HG02870 (cell line): Measurements from ENCODE around the gene PELI3.
"Not testable (repeated sequence)": the region's sequence is repeated elsewhere in the genome, so short reads cannot be mapped to it uniquely, and the experiment has no call there.

Experiments used
- ATAC-seq: cut with Tn5 transposase; IDR thresholded peaks from one replicate; pipeline ENCODE4 v1.9.1; 2021; ENCODE audit warnings: mild to moderate bottlenecking, moderate library complexity; ENCODE audit not compliant: unreplicated experiment

Gene PELI3, protein sequence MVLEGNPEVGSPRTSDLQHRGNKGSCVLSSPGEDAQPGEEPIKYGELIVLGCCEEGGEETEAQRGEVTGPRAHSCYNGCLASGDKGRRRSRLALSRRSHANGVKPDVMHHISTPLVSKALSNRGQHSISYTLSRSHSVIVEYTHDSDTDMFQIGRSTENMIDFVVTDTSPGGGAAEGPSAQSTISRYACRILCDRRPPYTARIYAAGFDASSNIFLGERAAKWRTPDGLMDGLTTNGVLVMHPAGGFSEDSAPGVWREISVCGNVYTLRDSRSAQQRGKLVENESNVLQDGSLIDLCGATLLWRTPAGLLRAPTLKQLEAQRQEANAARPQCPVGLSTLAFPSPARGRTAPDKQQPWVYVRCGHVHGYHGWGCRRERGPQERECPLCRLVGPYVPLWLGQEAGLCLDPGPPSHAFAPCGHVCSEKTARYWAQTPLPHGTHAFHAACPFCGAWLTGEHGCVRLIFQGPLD

GRCh38 chr11:66466225-66467033 is at the start of gene PELI3:
TSS of gene PELI3 (plus strand) at chr11:66466905. CDS start at chr11:66468129, 1,224 bp downstream.
- peak; percentile 79 for ATAC-seq

- ATAC-seq = no peak
Measured at GRCh38 chr11:66417000-66417399, 49.7 kb upstream of the PELI3 start.

DNA sequence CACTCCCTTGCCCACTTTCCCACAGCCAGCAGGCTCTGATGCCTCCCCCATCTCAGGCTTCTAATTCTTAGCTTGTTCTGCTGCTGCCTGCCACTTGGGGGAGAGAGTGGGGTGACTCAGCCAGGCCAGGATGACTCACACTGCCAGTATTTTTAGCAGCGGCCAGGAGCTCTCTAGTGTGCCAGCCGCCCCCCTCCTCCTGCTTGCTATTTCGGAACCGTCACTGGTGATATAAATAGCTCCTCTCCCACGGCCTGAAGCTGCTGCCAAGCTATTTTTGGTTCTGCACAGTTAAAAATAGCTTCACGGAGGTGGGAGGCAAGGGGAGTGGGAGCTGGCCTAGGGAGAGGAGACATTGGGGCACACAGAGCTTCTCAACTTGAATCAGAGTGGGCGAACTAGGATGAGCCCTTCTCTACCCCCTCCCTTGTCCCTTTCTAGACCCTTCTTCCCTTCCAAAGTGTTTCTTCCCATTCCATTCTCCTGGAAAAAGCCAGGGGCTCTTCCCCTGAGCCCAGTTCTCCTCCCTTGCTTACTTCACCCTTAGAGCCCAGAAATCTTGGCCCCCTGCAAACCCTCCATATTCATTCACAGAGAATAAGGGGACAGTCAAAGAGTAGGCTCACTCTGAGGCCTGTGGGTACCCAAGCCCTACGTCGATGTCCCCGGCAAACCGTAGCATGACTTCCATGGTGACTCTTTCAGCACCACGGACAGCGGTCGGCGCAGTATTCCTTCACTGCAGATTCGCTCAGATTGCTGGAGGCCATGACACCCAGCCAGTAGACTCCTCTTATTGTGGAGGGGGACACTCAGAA is 48.3 kb upstream of the PELI3 start:
- ATAC-seq = no peak

GRCh38 chr11:66418986-66419308 is 47.8 kb upstream of the PELI3 start:
- no peak for ATAC-seq

DNA sequence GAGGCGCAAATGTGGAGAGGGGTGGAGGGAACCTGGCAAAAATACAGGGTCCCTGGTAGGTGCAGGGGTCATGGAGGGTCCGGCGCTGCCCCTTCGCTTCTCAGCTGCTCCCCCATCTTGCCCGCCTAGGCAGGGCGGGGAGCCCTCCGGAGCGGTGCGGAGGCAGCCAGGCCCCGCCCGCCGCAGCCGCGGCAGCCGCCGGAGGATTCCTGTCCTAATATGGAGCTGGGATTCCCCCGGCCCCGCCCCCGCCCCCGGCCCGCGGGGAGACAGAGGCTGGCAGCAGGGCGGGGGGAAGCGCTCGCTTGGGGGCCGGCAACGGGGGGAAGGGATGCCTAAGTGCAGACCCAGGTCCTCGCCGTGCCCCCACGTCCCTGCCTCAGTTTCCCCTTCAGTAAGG is 46.9 kb upstream of the PELI3 start:
- ATAC-seq = no peak

- ATAC-seq = no peak
Measured at GRCh38 chr11:66420671-66421476, 45.8 kb upstream of the PELI3 start, which contains the start of gene NPAS4. TSS of gene NPAS4 (plus strand) at chr11:66421035. CDS start at chr11:66421180, 145 bp downstream.

- no peak for ATAC-seq
Measured at GRCh38 chr11:66421492-66422205, 45.1 kb upstream of the PELI3 start.

GRCh38 chr11:66426314-66426713 is 40.4 kb upstream of the PELI3 start:
- ATAC-seq = no peak

DNA sequence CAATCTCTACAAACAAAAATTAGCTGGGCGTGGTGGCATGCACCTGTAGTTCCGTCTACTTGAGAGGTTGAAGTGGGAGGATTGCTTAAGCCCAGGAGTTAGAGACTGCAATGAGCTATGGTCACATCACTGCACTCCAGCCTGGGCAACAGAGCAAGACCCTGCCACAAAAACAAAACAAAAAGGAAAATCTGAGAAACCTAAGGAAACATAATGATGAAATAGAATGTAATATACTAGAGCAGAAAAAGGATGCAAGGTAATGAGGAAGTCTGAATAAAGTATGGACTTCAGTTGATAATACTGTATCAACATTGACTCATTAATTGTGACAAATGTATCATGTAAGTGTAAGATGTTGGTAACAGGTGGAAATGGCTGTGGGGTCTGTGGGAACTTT is 37.8 kb upstream of the PELI3 start:
- ATAC-seq = no peak

DNA sequence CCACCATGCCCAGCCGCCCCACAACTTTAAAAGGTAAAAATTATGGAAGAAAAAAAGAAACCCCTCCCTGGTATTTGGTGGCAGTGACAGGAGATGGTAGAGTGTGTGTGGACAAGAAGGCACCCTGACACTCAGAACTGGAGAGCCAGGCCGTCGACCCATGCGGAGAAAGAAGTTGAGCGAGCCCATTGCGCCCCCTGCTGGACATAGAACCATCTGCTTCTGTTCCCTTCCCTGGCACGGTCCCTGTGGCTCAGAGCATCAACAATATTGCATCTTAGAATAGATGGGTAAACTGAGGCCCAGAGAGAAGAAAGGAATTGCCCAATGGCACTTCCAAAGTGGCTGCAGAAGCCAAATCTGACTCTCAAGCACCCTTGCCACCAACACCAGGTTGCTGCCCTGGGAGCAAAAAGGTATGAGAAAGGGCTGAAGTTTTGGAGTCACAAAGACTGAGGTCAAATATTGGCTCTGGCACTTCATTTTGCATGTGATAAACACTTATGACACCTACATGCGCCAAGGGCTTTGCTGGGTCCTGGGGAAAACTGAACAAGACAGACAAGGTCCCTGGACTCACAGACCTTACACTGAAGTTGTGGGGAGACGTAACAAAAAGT is 36.6 kb upstream of the PELI3 start:
- no peak for ATAC-seq

DNA sequence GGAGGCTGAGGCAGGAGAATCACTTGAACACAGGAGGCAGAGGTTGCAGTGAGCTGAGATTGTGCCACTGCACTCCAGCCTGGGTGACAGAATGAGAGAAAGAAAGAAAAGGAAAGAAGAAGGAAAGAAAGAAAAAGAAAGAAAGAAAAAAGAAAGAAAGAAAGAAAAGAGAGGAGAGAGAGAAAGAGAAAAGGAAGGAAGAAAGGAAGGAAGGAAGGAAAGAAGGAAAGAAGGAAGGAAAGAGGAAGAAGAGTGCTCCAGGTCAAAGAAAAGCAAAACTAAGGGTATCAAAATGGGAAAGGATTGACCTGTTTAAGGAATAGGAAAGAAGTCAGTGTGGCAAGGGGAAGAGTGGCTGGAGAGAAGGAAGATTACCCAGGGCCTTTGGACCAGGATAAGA is 35.4 kb upstream of the PELI3 start:
- not testable (repeated sequence) for ATAC-seq

GRCh38 chr11:66431871-66432329 is 34.8 kb upstream of the PELI3 start:
- not testable (repeated sequence) for ATAC-seq

- ATAC-seq = no peak
Measured at GRCh38 chr11:66432597-66432996, 34.1 kb upstream of the PELI3 start.

GRCh38 chr11:66437979-66438503 is 28.7 kb upstream of the PELI3 start:
- no peak for ATAC-seq

DNA sequence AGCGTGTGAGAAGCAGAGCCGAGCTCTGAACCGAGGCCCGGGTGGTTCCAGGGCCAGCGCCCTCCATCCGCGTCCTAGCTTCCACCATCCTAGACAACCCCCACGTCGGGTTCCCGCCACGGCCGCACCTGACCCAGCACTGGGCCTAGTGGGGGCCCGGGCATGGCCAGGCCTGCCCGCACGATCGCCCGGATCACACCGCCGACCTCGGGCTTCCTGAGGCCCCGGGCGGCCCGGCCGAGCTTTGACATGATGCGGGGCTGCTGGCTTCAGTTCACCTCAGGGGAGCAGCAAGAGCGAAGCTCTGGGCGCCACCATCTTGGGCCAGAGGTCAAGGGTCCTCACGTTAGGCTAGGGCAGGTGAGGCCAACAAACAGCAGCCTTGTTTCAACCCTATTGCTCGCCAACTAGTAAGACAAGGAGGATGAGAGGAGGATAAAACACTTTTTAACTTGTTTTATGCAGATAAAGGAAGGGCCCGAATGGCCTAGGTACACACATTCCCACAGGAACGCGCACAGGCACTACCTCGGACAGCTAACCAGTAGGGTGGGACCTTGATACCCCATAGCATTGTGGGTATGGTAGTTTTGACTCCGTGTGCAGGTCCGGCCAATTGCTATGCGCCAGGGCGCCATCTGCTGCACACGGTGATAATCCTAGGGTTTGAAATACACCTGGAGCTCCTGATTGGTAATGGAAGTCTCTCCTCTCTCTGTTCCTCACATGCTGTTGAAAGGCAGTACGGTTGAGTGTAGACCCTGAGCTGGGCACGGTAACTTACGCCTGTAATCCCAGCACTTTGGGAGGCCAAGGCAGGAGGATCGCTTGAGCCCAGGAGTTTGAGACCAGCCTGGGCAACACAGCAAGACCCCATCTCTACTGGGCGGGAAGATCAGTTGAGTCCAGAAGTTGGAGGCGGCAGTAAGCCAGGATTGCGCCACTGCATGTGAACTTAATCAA is 27.9 kb upstream of the PELI3 start, which contains the start of gene MRPL11:
TSS of gene MRPL11 (minus strand) at position 345 of the 963 bp plus-strand sequence. CDS start at position 251, 94 bp downstream.
- peak; percentile 96 for ATAC-seq

DNA sequence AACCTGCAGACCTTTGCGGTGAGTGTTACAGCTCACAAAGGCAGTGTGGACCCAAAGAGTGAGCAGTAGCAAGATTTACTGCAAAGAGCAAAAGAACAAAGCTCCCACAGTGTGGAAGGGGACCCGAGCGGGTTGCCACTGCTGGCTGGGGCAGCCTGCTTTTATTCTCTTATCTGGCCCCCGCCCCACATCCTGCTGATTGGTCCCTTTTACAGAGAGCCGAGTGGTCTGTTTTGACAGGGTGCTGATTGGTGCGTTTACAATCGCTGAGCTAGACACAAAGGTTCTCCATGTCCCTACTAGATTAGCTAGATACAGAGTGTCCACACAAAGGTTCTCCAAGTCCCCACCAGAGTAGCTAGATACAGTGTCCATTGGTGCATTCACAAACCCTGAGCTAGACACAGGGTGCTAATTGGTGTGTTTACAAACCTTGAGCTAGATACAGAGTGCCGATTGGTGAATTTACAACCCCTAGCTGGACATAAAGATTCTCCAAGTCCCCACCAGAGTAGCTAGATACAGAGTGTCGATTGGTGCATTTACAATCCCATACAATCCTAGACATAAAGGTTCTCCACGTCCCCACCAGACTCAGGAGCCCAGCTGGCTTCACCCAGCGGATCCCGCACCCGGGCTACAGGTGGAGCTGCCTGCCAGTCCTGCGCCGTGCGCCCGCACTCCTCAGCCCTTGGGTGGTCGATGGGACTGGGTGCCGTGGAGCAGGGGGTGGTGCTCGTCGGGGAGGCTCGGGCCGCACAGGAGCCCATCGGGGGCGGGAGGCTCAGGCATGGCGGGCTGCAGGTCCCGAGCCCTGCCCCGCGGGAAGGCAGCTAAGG is 26.4 kb upstream of the PELI3 start:
- not testable (repeated sequence) for ATAC-seq

DNA sequence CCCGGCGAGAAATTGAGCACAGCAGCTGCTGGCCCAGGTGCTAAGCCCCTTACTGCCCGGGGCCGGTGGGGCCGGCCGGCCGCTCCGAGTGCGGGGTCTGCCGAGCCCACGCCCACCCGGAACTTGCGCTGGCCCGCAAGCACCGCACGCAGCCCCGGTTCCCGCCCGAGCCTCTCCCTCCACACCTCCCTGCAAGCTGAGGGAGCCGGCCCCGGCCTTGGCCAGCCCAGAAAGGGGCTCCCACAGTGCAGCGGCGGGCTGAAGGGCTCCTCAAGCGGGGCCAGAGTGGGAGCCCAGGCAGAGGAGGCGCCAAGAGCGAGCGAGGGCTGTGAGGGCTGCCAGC is 25.8 kb upstream of the PELI3 start:
- ATAC-seq = not testable (repeated sequence)
